Muscle layer of colon (tissue), 2 donors: ENCODE data around the gene C2CD2.

ENCODE experiments used
- H3K27ac ChIP-seq: one replicate; pipeline ENCODE4 v1.7.0; 2013; ENCODE audit warnings: low read depth, mild to moderate bottlenecking, low read length, moderate library complexity
- H3K27me3 ChIP-seq, 2 donors: one replicate each; pipeline ENCODE4 v1.7.0; 2013; ENCODE audit warnings: low read length in 2 of 2, mild to moderate bottlenecking in 2 of 2; ENCODE audit not compliant: insufficient read depth in 2 of 2, control insufficient read depth in 1 of 2
- H3K36me3 ChIP-seq: one replicate; pipeline ENCODE4 v1.7.0; 2013; ENCODE audit warnings: mild to moderate bottlenecking, low read length; ENCODE audit not compliant: insufficient read depth
- H3K4me1 ChIP-seq: one replicate; pipeline ENCODE4 v1.7.0; 2013; ENCODE audit warnings: mild to moderate bottlenecking, low read length; ENCODE audit not compliant: insufficient read depth
- H3K4me3 ChIP-seq, 2 donors: one replicate each; pipeline ENCODE4 v1.7.0; 2013; ENCODE audit warnings: low read length in 2 of 2, low read depth in 1 of 2, mild to moderate bottlenecking in 1 of 2, moderate library complexity in 1 of 2
- H3K9ac ChIP-seq: one replicate; pipeline ENCODE4 v1.7.0; 2013; ENCODE audit warnings: low read length
- H3K9me3 ChIP-seq: one replicate; pipeline ENCODE4 v1.7.0; 2013; ENCODE audit warnings: mild to moderate bottlenecking, low read length
- donor health status: abdominal sarcoma.
- donor health status: Adenocarcinoma of cecum.

Gene C2CD2

DNA sequence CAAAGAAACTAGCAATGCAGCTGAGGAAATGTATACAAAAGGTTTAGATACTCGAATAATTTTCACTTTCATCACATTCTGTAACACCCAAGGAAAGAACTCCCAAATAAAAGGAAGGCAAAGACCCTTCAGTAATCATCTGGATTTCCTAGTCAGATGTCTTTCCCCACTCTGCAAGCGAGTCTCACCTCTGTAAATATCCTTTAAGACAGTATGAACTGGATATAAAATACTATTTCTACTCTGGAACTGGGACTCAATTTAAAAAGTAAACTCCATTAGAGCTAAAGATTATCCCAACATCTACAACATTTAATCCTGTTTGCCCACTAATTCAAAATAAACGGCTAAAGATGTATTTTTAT is 27.0 kb downstream of the C2CD2 start:
- Histone ChIP-seq H3K4me3 (peak overlapping the region in 1 of 2 donors; percentile 61), H3K27ac (peak overlapping the region; percentile 75), H3K9me3 (no peaks in the 10 kb centered on the region), H3K4me1 (peaks cover 18% of the 10 kb centered on the region), H3K9ac (peak overlapping the region; percentile 52), H3K36me3 (no peaks in the 10 kb centered on the region), H3K27me3 (no peaks in the 10 kb centered on the region)

DNA sequence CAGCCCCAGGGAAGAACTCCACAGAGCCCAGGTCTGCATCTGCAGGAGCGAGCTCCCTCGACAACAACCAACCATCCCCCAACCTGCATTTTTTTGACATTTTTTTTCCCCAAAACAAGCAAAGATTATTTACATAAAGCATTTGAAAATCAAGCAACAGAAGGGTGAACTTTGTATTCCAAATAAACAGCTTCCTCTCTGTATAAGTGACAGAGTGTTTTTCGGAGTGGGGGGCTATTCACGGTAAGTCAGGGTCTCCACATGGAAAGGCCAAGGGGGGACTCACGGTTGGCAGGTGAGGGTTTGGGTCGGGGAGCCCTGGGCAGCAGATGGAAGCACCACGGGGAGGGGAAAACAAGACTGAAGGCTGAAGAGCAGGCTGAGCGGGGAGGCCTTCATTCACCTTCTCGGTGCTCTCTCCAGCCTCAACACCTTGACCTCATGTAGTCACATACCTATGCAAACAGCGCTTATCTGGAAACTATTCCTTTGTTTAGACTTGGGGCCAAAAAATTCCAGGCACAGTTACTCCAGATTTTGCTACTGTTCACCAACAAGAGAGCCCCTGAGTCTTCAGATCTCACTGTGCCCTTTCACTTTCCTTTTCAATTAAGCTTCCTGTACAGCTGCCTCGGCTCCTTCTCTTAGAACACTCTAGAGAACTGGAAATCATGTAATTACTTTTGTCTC is 27.6 kb downstream of the C2CD2 start:
- Histone ChIP-seq H3K36me3 (no peaks in the 10 kb centered on the region), H3K4me1 (peaks cover 18% of the 10 kb centered on the region), H3K27ac (peak overlapping the region; percentile 75), H3K27me3 (no peaks in the 10 kb centered on the region), H3K9me3 (no peaks in the 10 kb centered on the region), H3K4me3 (peak overlapping the region; percentile 10 to 61), H3K9ac (peak overlapping the region; percentile 52)

DNA sequence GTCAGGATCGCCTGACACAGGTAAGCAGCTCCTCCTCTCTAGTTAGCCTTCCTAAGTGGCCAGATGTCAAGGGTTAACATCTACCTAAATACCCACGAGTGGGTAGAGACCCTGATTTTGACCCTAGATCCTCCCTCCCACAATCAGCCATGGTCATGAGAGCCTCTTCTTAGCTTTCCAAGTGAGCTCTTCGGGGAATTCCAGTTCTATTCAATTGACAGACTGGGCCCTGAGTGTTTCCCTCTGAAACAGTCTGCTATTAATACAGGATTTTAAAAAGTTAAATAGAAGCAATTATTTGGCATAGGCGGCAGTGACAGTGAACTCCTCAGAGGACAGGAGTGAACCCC is 28.1 kb downstream of the C2CD2 start:
- Histone ChIP-seq H3K4me1 (peaks cover 18% of the 10 kb centered on the region), H3K36me3 (no peaks in the 10 kb centered on the region), H3K27ac (peak overlapping the region; percentile 75), H3K9me3 (no peaks in the 10 kb centered on the region), H3K27me3 (no peaks in the 10 kb centered on the region), H3K4me3 (peak overlapping the region; percentile 10 to 61), H3K9ac (peak overlapping the region; percentile 52)

DNA sequence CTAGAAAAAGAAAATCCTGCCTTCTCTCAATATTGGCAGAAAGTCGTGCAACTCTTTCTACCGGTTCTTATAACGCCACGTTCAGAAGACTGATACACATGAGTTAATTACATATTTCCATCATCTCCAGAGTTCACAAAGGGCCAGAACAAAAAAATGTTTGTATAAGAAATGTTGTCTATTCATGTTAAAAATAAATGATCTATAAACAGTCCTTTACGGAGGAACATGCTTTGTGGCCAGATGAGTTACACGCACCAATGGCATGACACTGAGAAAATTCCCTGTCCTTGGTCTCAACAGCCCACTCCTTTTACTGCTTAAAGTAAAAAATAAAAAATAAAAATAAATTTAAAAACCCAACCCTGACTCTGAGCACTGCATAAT is 29.5 kb downstream of the C2CD2 start:
- H3K27ac ChIP-seq, result no peak overlapping the region
- H3K4me1 ChIP-seq, result peaks cover 18% of the 10 kb centered on the region

DNA sequence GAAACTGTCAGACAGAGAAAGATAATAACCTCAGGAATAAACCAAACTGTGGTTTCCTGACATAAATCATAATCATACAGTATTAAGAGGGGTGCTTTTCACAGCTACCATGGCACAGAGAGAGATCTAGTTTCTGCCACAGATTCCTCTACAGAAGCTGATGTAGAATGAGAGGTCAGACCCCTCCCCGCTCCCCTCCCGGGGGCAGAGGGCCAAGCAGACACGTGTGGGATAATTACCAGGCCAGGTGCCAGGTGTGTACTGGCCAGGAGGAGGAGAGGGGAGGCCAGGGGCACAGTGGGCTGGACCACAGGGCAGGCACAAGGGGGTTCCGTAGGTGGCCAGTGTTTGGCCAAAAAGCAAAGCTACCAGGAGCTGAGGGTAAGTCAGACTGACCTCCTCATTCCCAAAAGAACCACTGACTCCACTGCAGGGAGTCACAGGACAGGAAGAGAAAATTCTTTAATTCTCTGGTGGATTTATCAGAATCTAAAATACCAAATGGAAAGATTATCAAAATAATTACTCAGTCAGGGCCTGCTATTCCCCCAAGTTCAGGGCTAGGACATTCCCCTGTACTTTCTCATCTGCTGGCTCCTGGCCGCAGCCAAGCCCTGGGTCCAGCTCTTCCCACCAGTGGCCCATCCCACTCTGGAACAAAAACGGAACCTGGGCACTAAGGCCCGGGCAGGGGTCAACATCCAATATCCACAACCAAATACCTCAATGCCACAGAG is 30.0 kb downstream of the C2CD2 start:
- Histone ChIP-seq H3K4me3 (no peak overlapping the region), H3K4me1 (peaks cover 18% of the 10 kb centered on the region), H3K9me3 (no peaks in the 10 kb centered on the region), H3K27ac (no peak overlapping the region), H3K9ac (no peak overlapping the region), H3K27me3 (no peaks in the 10 kb centered on the region), H3K36me3 (no peaks in the 10 kb centered on the region)

More for the DNA sequence above, 29.5 kb downstream of the C2CD2 start:
- H3K36me3 ChIP-seq, result no peaks in the 10 kb centered on the region
- H3K4me3 ChIP-seq, result no peak overlapping the region
- H3K27me3 ChIP-seq, result no peaks in the 10 kb centered on the region
- no peak overlapping the region for H3K9ac ChIP-seq
- no peaks in the 10 kb centered on the region for H3K9me3 ChIP-seq

DNA sequence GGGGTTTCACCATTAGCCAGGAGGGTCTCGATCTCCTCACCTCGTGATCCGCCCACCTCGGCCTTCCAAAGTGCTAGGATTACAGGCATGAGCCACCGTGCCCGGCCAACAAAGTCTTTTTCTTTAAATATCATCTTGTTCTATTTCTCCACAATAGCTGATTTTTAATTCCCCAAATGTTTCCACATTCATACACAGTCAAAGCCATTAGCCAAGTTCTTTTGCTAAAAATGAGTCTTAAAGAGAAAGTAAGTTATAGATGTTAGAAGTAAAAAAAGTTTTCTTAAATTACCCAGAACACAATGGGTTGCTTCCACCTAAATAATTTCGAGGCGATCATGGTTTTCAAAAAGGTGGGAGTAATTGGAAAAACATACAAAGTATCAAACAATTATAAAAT is 30.6 kb downstream of the C2CD2 start:
- H3K4me3 ChIP-seq, result no peak overlapping the region
- peaks cover 18% of the 10 kb centered on the region for H3K4me1 ChIP-seq
- H3K9ac ChIP-seq, result no peak overlapping the region
- H3K9me3 ChIP-seq, result no peaks in the 10 kb centered on the region
- H3K27me3 ChIP-seq, result no peaks in the 10 kb centered on the region
- no peak overlapping the region for H3K27ac ChIP-seq
- peaks cover under 1% of the 10 kb centered on the region for H3K36me3 ChIP-seq

DNA sequence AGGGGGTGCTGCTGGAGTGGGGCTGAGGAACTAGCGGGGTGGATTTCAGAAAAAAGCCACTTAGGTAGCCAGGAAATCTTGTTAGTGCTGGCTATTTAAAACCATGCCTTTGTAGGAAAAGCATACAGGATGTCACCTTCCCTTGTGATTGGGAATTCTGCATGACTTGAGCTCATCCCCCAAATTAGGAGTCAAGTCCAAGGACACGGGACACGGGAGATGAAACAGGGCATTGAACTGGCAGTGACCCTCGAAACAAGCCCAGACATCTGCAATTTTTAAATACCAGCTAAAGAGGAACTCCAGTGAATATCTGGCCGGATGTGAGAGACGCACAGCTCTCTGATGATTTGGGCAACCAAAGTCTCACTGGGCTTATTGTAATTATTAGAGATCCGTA is 32.8 kb downstream of the C2CD2 start:
- Histone ChIP-seq H3K36me3 (peaks cover 20% of the 10 kb centered on the region), H3K4me1 (peaks cover 11% of the 10 kb centered on the region), H3K9ac (no peak overlapping the region), H3K9me3 (no peaks in the 10 kb centered on the region), H3K27ac (no peak overlapping the region), H3K4me3 (no peak overlapping the region), H3K27me3 (no peaks in the 10 kb centered on the region)

DNA sequence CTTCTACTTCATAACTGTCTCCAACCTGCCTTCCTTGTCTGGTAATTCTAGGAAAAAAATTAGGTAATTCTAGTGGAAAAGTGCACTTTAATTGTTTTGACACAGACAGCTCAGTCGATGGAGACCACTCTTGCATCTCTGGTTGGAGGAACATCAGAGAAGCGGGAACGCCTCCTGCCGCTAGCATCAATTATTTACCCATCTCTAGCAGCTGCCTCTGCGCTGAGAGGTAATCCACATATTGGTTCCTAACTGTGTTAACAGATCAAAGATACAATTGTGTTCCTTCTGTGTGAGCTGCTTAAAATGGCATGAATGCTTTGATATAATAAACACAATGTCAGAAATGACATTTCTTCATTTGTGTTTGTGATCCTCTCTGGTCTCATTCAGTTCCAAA is 33.3 kb downstream of the C2CD2 start:
- H3K27me3 ChIP-seq, result no peaks in the 10 kb centered on the region
- H3K9me3 ChIP-seq, result no peaks in the 10 kb centered on the region
- H3K4me3 ChIP-seq, result no peak overlapping the region
- H3K9ac ChIP-seq, result no peak overlapping the region
- H3K27ac ChIP-seq, result no peak overlapping the region
- H3K36me3 ChIP-seq, result peaks cover 23% of the 10 kb centered on the region
- peaks cover 6% of the 10 kb centered on the region for H3K4me1 ChIP-seq

DNA sequence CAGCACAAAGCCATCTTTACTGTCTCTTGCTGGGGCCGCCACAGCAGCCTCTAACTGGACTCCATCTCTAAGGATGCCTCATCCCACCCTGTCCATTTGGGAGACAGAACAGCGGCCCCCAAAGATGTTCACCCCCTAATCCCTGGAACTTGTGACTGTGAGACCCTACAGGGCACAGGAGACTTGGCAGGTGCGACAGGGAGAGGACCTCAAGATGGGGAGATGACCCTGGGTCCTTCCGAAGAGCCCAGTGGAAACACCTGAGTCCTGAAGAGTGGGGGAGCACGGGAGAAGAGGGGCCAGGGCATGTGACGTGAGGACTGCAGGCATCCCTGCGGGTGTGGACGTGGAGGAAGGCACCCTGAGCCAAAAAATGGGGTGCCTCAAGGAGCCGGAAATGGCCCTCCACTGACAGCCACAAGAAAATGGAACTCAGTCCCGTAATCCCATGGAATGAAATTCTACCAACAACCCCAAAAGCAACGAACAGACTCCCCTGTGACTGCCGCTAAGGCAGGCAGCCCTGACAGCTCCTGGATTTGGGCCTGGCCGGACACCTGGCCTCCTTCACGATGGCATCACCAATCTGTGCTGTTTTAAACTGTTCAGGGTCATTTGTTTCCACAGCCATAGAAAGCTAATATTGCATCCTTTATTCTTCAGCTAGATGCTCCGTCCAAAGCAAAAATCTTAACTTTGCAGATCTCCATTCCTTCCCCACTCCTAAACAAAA is 34.0 kb downstream of the C2CD2 start:
- peaks cover 23% of the 10 kb centered on the region for H3K36me3 ChIP-seq
- H3K27me3 ChIP-seq, result no peaks in the 10 kb centered on the region
- no peak overlapping the region for H3K4me3 ChIP-seq
- no peak overlapping the region for H3K9ac ChIP-seq
- H3K4me1 ChIP-seq, result no peaks in the 10 kb centered on the region
- H3K27ac ChIP-seq, result no peak overlapping the region
- H3K9me3 ChIP-seq, result no peaks in the 10 kb centered on the region

DNA sequence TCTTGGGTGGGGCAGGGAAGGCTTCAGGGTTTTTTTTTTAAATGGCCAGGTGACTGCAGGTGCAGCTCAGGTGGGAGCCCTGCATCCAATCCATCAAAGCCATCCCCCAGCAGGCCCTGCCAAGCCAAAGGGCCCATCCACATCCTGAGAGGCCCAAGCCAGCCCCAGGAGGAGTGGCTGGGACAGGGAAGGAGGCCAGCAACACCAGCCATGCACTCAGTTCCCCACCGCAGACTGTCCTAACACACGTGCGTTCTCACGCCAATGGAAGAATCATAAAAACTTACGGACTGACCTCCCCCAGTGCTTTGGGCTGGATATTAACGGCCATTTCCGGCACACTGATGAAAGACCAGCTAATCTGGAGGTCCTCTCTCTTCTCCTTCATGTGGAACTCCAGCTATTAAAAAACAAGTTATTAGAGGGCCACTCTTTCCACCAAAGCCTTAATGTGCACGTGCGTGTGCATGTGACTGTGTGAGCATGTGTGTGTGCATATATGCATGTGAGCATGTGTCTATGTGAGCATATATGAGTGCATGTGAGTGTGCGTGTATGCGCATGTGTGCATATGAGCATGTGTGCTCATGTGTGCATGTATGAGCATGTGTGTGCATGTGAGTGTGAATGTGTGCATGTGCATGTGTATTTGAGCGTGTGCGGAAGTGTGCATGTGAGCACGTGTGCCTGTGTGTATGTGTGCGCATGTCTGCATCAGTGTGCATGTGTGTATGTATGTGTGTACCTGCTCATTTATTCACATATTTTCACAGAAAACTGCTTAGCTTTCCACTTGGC is 35.1 kb downstream of the C2CD2 start:
- no peaks in the 10 kb centered on the region for H3K9me3 ChIP-seq
- H3K9ac ChIP-seq, result no peak overlapping the region
- H3K4me1 ChIP-seq, result no peaks in the 10 kb centered on the region
- no peak overlapping the region for H3K4me3 ChIP-seq
- no peaks in the 10 kb centered on the region for H3K27me3 ChIP-seq
- H3K36me3 ChIP-seq, result peaks cover 24% of the 10 kb centered on the region
- H3K27ac ChIP-seq, result no peak overlapping the region

DNA sequence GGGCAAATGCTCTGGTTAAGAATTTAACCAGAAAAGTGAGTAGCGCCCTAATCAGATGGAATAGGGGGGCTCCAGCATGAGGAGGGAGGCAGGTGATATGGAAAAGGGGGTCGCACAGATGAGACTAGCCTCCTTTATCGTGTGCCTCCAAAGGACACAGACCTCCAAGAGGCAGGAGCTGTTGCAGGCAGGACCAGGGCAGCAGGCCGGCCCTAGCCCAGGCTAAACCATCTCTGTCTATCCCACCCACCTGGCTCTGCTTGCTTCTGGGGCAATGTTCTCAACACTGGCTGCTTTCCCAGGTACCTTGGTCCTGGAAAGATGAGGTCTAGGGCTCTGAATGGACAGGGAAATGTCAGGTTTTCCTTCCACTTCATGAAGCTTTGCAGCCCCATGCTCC is 36.3 kb downstream of the C2CD2 start:
- no peaks in the 10 kb centered on the region for H3K4me1 ChIP-seq
- H3K36me3 ChIP-seq, result peaks cover 34% of the 10 kb centered on the region
- no peak overlapping the region for H3K27ac ChIP-seq
- no peak overlapping the region for H3K4me3 ChIP-seq
- H3K9ac ChIP-seq, result no peak overlapping the region
- H3K27me3 ChIP-seq, result no peaks in the 10 kb centered on the region
- no peaks in the 10 kb centered on the region for H3K9me3 ChIP-seq
